RWPE1 (cell line): ENCODE results near the gene CARMIL1.
A peak's percentile ranks its signal among the peaks of the same experiment; 100 is the strongest.

Experiments
- CTCF ChIA-PET: fragments of 350-600 bp; sonication (Branson Sonifier 250); formaldehyde crosslinking; extraction: SDS; loops from one replicate; lab custom pipeline; 2021; lab: Yijun Ruan, JAX
- POLR2A ChIA-PET: fragments of 400-600 bp; formaldehyde crosslinking; extraction: SDS; loops from one replicate; lab custom pipeline; 2020; ENCODE audit warnings: antibody characterized with exemption; ENCODE audit not compliant: low non-redundant PET; lab: Yijun Ruan, JAX
- DNase-seq: peaks from one replicate; pipeline ENCODE4 v3.0.0; 2012; ENCODE audit warnings: low spot score
- H3K27ac ChIP-seq: fragments of 450-650 bp; 2 replicates; pipeline ENCODE4 v1.5.1; 2017
- CTCF ChIP-seq: fragments of 450-650 bp; conservative IDR thresholded peaks from 2 replicates; pipeline ENCODE4 v1.5.1; 2017; ENCODE audit warnings: low read depth, mild to moderate bottlenecking

Gene CARMIL1

GRCh38 chr6:25384967-25385366 lies 105.8 kb downstream of the CARMIL1 start:
- CTCF ChIA-PET, result no interaction called here
- POLR2A ChIA-PET, result no interaction called here
- TF ChIP-seq CTCF, result no peak

GRCh38 chr6:25387483-25387882 lies 108.3 kb downstream of the CARMIL1 start:
- ChIA-PET POLR2A (no interaction called here), CTCF (no interaction called here)
- H3K27ac ChIP-seq, result no peak overlapping the region
- no peak for DNase-seq
- no peak for TF ChIP-seq CTCF

More at GRCh38 chr6:25384967-25385366, 105.8 kb downstream of the CARMIL1 start:
- no peak for DNase-seq
- no peak overlapping the region for H3K27ac ChIP-seq

- DNase-seq, result no peak
- no peak for TF ChIP-seq CTCF
- CTCF ChIA-PET, result no interaction called here
- POLR2A ChIA-PET, result no interaction called here
- no peak overlapping the region for H3K27ac ChIP-seq
These were observed 108.7 kb downstream of the CARMIL1 start for GRCh38 chr6:25387911-25388310.

GRCh38 chr6:25388776-25389175 lies 109.6 kb downstream of the CARMIL1 start:
- no peak for TF ChIP-seq CTCF
- CTCF ChIA-PET, result no interaction called here
- POLR2A ChIA-PET, result no interaction called here
- no peak overlapping the region for H3K27ac ChIP-seq
- no peak for DNase-seq

GRCh38 chr6:25389471-25389870 lies 110.3 kb downstream of the CARMIL1 start:
- CTCF ChIA-PET, result no interaction called here
- DNase-seq, result peak; percentile 50
- H3K27ac ChIP-seq, result no peak overlapping the region
- POLR2A ChIA-PET, result no interaction called here
- no peak for TF ChIP-seq CTCF

- no peak for TF ChIP-seq CTCF
- ChIA-PET POLR2A (no interaction called here), CTCF (no interaction called here)
- no peak overlapping the region for H3K27ac ChIP-seq
- DNase-seq, result no peak
These were observed 113.2 kb downstream of the CARMIL1 start for GRCh38 chr6:25392372-25392771.

- no peak for DNase-seq
- no peak overlapping the region for H3K27ac ChIP-seq
- CTCF ChIA-PET, result interaction anchor here (0.5 to 0.6 kb wide), 2 partner anchors 12 to 152 kb away, joined by 3 to 4 read pairs; no protein-coding TSS in a partner anchor
- POLR2A ChIA-PET, result no interaction called here
- TF ChIP-seq CTCF, result no peak
These were observed 116.6 kb downstream of the CARMIL1 start for GRCh38 chr6:25395731-25396130.
